HG02885 (cell line): Measurements from ENCODE around the gene HES1.

ENCODE experiments used
- ATAC-seq: cut with Tn5 transposase; IDR thresholded peaks from one replicate; pipeline ENCODE4 v1.9.1; 2021; ENCODE audit warnings: mild to moderate bottlenecking; ENCODE audit not compliant: unreplicated experiment, poor library complexity

HES1 gene

GRCh38 chr3:194101592-194102432 lies 34.1 kb upstream of the HES1 start:
- peak; percentile 11 for ATAC-seq

GRCh38 chr3:194102436-194102835 lies 33.5 kb upstream of the HES1 start:
- no peak for ATAC-seq

- ATAC-seq, result peak; percentile 27
These were observed 32.4 kb upstream of the HES1 start for GRCh38 chr3:194103505-194103904.

- ATAC-seq, result peak; percentile 30
These were observed 31.8 kb upstream of the HES1 start for GRCh38 chr3:194103983-194104751.

- ATAC-seq, result no peak
These were observed 30.7 kb upstream of the HES1 start for GRCh38 chr3:194105292-194105691.

GRCh38 chr3:194107107-194107506 lies 28.8 kb upstream of the HES1 start:
- ATAC-seq, result no peak

- no peak for ATAC-seq
These were observed 26.6 kb upstream of the HES1 start for GRCh38 chr3:194109192-194109863.

GRCh38 chr3:194110483-194110882 lies 25.5 kb upstream of the HES1 start:
- ATAC-seq, result no peak

- ATAC-seq, result no peak
These were observed 24.6 kb upstream of the HES1 start for GRCh38 chr3:194111336-194111735.

GRCh38 chr3:194112120-194113106 lies 23.5 kb upstream of the HES1 start:
- no peak for ATAC-seq

- no peak for ATAC-seq
These were observed 21.8 kb upstream of the HES1 start for GRCh38 chr3:194114123-194114522.

- no peak for ATAC-seq
These were observed 18.7 kb upstream of the HES1 start for GRCh38 chr3:194117104-194117845.

- no peak for ATAC-seq
These were observed 17.0 kb upstream of the HES1 start for GRCh38 chr3:194118920-194119319.

- ATAC-seq, result no peak
These were observed 15.9 kb upstream of the HES1 start for GRCh38 chr3:194119831-194120590.

GRCh38 chr3:194120789-194121770 lies 14.9 kb upstream of the HES1 start:
- ATAC-seq, result no peak

GRCh38 chr3:194121891-194122631 lies 13.9 kb upstream of the HES1 start:
- ATAC-seq, result no peak

- ATAC-seq, result no peak
These were observed 12.2 kb upstream of the HES1 start for GRCh38 chr3:194123726-194124125.
